Measurements from ENCODE around the gene SESTD1.

The SESTD1 gene, protein sequence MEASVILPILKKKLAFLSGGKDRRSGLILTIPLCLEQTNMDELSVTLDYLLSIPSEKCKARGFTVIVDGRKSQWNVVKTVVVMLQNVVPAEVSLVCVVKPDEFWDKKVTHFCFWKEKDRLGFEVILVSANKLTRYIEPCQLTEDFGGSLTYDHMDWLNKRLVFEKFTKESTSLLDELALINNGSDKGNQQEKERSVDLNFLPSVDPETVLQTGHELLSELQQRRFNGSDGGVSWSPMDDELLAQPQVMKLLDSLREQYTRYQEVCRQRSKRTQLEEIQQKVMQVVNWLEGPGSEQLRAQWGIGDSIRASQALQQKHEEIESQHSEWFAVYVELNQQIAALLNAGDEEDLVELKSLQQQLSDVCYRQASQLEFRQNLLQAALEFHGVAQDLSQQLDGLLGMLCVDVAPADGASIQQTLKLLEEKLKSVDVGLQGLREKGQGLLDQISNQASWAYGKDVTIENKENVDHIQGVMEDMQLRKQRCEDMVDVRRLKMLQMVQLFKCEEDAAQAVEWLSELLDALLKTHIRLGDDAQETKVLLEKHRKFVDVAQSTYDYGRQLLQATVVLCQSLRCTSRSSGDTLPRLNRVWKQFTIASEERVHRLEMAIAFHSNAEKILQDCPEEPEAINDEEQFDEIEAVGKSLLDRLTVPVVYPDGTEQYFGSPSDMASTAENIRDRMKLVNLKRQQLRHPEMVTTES

GRCh38 chr2:179264368-179265081, at the start of gene SESTD1:
Gene SESTD1, minus strand, starts transcription at chr2:179264832. Its CDS starts 72,991 bp downstream, at chr2:179191841.
- DNase-seq = peak; percentile 48 to 55

DNA sequence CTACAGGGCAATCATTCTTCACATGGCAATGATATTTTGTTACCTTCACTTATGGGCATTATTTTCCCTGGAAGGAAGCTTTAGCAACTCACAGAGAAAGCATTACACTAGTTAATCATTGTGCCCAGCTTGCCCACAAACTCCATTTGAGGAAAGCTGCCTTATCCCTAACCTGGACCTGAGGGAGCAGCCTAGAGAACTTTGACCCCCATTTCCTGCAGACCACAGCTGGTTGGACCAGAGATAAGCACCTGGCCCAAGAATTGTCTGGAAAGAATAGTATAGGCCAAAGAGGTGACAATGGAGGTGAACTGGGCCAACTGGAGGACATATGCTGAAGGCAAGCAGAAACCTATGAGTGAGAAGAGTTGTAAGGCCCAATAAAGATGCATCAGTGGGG, 48.4 kb upstream of the SESTD1 start:
- DNase-seq = no peak

DNA sequence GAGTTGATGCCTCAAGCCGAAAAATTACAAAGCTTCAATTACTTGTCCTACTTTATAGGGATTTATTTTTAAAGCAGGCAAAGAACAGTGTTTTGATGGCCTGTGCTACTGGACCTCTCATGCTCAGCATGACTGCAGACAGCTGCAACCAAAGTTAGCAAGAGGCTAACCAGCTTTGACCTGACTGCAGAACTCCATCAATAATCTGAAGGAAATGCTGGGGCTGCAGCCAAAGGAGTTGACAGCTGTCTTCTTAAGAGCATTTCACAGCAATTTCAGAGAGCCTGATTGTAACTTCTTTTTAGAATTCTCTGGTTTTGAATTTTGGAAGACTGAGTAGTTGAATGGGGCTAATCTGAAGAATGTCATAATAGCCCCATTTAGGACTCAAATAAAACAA, 46.5 kb upstream of the SESTD1 start:
- DNase-seq = no peak

DNA sequence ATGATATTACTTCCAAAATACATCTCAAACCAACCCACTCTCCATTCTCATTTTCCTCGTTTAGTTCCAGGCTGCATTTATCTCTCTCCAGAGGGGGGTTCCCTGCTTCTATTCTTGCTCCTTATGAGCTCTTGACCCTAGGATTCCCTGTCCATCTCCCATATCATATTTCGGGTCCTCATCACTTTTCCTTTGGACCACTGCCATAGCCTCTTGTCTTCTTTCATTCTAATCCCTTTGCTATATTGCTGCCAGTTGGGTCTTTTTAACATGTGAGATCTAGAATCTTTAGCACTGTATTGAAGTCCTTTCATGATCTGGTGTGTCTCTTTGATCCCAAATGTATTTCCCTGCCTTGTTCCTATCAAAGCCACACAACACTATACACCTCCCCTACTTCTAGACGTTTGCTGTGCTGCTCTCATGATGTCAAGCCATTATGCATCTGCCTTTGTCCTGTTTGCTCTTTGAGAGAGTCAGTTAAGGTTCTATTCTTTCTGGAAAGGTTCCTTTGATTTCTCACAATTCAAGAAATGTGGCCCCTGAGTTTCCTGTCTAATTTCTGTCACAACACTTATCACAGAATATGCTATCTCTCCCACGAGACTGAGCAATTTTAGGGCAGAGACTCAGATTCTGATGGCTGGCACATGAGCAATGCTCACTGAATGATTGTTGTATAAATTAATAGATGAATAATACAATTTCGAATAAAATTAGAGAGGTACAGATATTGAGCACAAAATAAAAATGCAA, 43.2 kb upstream of the SESTD1 start:
- no peak for DNase-seq

DNA sequence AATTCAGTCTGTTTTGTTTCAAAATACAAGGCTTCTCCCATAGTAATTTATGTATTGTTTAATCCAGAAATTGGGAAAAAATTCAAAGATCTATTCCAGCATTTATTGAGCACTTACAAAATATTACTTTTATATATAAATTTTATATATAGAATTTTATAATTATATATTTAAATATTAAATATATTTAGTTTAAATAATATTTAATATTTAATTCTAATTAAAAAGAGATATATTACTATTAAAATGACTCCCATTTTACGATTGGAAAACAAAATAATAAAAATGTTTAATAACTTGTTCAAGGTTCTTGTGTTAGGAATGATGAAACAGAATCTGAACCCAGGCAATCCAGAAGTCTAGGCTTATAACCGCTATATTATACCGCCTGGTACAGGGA, 40.5 kb upstream of the SESTD1 start:
- DNase-seq = no peak

DNA sequence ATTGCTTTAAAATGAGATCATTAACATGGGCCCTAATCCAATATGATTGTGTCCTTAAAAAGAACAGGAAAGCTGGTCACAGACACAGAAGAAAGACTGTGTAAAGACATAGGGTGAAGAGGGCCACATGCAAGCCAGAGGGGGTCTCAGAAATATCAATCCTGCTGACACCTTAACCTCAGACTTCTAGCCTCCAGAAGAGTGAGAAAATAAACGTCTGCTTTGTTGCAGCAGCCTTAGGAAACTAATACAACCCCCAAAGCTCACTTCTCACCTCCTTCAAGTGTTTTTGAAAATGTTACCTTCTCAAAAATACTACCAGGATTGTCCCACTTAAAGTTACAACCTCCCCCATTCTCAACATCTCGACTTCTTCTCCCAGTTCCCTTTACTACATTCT, 39.8 kb upstream of the SESTD1 start:
- no peak for DNase-seq

GRCh38 chr2:179302764-179303571, 38.3 kb upstream of the SESTD1 start:
- no peak for DNase-seq

- no peak for DNase-seq
Observed at GRCh38 chr2:179302149-179302548, 37.5 kb upstream of the SESTD1 start.

DNA sequence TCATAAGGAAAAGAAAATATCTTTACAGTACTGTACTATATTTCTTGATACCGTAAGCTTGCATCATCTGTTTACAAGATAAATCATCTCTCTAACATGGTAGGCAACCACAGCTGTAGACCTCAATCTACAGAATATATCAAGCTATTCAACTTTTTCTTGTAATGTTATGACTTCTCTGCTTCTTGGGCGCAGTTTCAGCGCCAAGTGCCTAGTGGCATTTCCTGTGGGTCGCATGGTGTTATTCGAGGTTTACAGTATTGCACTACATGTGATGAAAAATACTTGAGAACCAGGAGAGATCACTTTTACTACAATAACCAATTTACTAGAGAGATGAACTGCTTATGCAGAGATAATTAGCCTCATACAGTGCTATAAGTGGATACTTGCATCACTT, 34.0 kb upstream of the SESTD1 start:
- DNase-seq = no peak

DNA sequence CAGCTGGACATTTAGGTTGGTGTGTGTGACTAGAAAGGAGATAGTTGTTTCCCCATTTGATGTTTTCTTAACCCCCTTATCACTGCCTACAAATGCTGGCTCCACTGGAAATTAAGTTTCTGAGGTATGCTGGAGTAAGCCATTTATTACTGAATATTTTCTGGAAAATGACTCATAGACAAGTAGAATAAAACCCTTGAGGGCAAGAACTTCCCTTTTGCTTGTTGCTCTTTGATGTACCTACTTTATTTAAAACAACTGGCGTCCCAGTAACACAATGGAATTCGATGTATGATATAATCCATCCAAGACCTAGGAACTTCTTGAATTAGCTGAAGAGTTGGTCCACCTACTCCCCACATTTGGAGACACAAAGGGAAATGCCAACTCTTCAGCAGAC, 33.3 kb upstream of the SESTD1 start:
- no peak for DNase-seq

DNA sequence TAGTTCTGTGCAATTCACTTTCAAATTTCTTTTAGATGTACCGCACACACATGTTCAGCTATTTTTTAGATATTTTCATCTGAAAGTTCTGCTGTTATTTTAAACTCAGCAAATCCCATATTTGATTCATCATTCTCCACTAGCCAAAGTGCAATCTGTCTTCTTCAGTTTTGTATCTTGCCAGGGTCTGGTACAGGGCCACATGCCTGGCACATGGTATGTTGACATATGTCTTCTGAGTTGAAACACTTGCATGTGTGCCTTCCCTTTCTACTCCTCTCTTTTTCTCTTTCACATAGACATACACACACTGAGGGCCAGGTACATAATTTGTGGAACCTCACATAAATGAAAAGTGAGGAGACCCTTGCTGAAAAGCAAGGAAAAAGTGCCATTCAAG, 25.7 kb upstream of the SESTD1 start:
- DNase-seq = no peak

DNA sequence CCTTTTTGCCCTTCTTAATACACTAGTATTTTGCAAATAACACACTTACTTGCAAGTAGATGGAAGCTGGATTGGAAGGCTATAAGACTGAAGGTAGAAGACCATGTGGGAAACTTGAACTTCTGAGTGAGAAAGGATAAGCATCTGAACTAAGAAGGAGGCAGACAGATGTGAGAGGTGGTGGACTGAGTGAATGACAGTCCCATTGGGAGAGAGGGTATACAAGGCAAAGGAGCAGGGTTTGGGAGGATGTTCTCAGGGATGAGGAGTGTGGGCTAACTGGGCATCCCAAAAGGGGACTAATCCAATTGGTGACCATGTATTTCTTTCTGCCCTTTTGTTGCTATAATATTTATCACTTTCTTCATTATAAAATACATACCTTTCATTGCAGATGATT, 20.4 kb upstream of the SESTD1 start:
- no peak for DNase-seq

GRCh38 chr2:179277429-179278196, 13.0 kb upstream of the SESTD1 start:
- no peak for DNase-seq

GRCh38 chr2:179275253-179276012, 10.8 kb upstream of the SESTD1 start:
- DNase-seq = no peak

- DNase-seq = no peak
Observed at GRCh38 chr2:179274749-179275148, 10.1 kb upstream of the SESTD1 start.

- no peak for DNase-seq
Observed at GRCh38 chr2:179273461-179273962, 8.9 kb upstream of the SESTD1 start.

DNA sequence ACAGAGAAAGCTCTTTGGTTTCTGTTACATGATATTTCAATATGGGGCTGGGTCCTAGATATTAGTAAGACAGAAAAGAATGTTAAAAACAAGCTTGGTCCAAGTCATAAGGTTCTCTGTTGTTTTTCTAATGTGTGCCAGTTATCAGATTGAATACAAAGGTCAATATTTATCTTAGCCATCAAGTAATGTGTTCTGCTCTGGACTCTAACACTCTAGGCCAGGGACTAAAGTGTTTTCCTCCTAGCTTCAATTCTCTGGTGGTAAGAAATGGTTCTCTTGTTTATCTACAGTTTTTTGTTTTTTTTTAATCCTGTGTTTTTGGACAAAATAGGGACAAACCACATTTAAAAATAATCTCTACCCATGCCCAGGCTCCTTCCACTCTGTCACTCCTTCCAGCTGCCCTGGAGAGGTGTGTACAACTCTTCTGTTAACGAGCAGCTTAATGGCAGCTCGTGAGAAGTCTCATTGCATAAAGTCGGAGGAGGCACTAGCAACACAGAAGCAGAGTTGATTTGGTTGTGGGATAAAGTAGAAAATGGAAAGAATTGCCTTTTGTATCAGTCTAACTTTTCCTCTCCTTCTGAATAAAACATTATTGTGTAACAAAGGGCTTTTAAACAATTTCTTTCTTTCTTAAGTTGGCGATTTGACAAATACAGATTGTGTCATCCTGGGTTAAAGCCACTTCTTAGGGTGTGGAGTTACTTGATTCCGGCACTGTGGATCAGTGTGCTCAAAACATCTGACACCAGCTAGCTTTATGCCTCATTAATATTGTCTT, 8.0 kb upstream of the SESTD1 start:
- DNase-seq = no peak

DNA sequence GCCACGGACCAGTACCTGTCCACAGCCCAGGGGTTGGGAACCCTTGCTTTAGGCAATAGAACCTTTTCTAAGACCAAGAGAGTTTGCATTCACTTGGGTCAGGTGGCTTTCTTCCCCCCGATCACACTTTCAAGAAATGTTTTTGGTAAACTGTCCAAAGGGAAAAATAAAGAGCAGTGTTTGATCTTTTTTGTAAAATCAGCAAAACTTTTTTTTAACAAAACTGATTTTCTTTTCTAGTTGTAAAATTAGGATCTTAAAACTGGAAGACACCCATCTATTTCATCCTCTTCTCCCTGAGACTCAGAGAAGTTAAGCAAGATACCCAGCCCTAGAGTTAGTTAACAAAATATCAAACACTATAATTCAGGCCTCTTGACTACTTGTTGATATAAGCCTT, 6.1 kb upstream of the SESTD1 start:
- DNase-seq = no peak

DNA sequence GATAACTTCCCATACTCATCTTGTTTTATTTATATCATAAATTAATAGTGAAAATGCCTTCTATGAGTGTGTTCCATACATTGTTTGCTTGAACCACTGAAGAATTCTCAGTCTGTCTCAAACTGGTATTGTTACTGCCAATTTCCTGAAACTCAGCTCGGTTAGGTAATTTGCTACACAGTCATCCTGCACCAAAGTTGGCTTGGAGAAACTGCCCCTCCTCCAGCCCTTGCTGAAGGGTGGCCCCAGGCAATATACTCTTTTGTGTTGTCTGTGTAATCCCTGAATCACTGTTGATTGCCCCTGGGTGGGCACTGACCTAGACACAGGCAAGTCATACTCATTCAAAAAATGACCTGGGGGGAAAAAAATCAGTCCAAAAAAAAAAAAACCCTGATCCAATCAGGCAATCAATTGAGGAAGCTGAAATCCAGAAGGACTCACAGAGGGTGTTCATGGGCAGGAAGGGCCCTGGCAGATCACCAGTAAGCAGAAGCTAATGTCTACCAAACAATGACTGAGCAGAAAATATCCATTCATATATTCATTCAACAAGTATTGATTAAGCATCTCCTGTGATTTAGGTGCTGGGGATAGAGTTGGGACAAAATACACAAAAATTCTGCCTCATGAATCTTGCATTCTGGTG, 3.8 kb upstream of the SESTD1 start:
- peak in 1 of 2 donors; percentile 19 for DNase-seq

Data from stimulated activated CD4-positive, alpha-beta T cell treated with anti-CD3 and anti-CD28 coated beads, Interleukin-2, amount 100 ng/mL, for 48 hours (primary cell).